Globus pallidus (tissue), 1 donor: ENCODE measurements around the gene ZNF682.
"Not testable (repeated sequence)": the region's sequence is repeated elsewhere in the genome, so short reads cannot be mapped to it uniquely, and the experiment has no call there.

ENCODE experiments used
- DNase-seq: peaks from one replicate; pipeline ENCODE4 v3.0.0-alpha.2; 2015; ENCODE audit warnings: low spot score

The ZNF682 gene

GRCh38 chr19:19997656-19998268, 41.5 kb downstream of the ZNF682 start:
- DNase-seq = peak; percentile 9

- DNase-seq = no peak
Measured at GRCh38 chr19:19966862-19967261, 72.4 kb downstream of the ZNF682 start.

GRCh38 chr19:19966126-19966525, 73.2 kb downstream of the ZNF682 start:
- DNase-seq = not testable (repeated sequence)

DNA sequence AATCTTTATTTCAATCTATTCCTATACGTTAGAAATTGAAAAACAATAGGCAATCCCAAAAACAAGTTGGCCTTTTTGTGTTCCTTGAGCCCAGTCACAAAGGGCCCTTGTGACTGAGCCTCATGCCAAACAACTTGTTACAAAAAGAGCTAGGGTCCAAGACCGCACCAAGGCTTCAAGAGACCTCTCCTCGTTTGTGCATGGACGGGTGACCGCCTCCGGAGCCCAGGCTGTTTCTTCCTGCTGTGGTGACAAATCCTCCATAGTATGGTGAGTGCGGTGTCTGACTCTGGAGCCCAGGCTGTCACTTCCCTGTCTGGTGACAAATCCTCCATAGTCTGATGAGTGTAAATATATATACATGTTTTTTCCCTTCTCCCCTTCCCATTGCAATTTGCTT, 74.9 kb downstream of the ZNF682 start:
- DNase-seq = no peak

- peak; percentile 67 for DNase-seq
Measured at GRCh38 chr19:19959151-19959799, 80.0 kb downstream of the ZNF682 start.

DNA sequence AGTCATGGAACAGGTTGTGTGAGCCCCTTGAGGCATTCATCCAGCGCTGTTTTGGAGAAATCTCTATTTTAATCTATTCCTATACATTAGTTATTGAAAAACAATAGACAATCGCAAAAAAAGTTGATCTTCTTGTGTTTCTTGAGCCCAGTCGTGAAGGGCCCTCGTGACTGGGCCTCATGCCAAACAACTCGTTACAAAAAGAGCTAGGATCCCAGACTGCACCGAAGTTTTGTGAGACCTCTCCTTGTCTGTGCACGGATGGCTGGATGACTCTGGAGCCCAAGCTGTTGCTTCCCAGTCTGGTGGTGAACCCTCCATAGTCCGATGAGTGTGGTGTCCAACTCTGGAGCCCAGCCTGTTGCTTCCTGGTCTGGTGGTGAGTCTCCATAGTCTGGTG, 81.5 kb downstream of the ZNF682 start:
- not testable (repeated sequence) for DNase-seq

GRCh38 chr19:19956434-19957075, 82.8 kb downstream of the ZNF682 start:
- DNase-seq = peak; percentile 5

- DNase-seq = no peak
Measured at GRCh38 chr19:19955208-19955607, 84.1 kb downstream of the ZNF682 start.
